ENCODE results near the gene AK4.
A peak's percentile ranks its signal among the peaks of the same experiment; 100 is the strongest.

Gene AK4

GRCh38 chr1:65238010-65238409, 90.0 kb downstream of the AK4 start:
- TF ChIP-seq CTCF (IDR thresholded peaks at IDR 0.05): no peak
- H3K4me3 ChIP-seq: no peak overlapping the region
- no peak overlapping the region for H3K27ac ChIP-seq
- no peak for DNase-seq (ENCODE audit: low spot score)

- Histone ChIP-seq H3K4me3 (no peak overlapping the region), H3K27ac (no peak overlapping the region)
- no peak for TF ChIP-seq CTCF (IDR thresholded peaks at IDR 0.05)
- DNase-seq (ENCODE audit: low spot score): no peak
Observed at GRCh38 chr1:65243491-65243890, 95.5 kb downstream of the AK4 start.

GRCh38 chr1:65245295-65245694, 97.3 kb downstream of the AK4 start:
- no peak overlapping the region for H3K4me3 ChIP-seq
- DNase-seq (ENCODE audit: low spot score): no peak
- TF ChIP-seq CTCF (IDR thresholded peaks at IDR 0.05): no peak
- no peak overlapping the region for H3K27ac ChIP-seq

GRCh38 chr1:65247419-65248359, 99.7 kb downstream of the AK4 start:
- no peak for DNase-seq (ENCODE audit: low spot score)
- H3K4me3 ChIP-seq: no peak overlapping the region
- H3K27ac ChIP-seq: peak overlapping the region; percentile 60 to 85
- TF ChIP-seq CTCF (IDR thresholded peaks at IDR 0.05): no peak

GRCh38 chr1:65250826-65251225, 102.8 kb downstream of the AK4 start:
- H3K27ac ChIP-seq: no peak overlapping the region
- TF ChIP-seq CTCF (IDR thresholded peaks at IDR 0.05): no peak
- no peak for DNase-seq (ENCODE audit: low spot score)
- H3K4me3 ChIP-seq: no peak overlapping the region

GRCh38 chr1:65253800-65254319, 105.9 kb downstream of the AK4 start:
- H3K4me3 ChIP-seq: peak overlapping the region; percentile 78
- DNase-seq (ENCODE audit: low spot score): no peak
- no peak for TF ChIP-seq CTCF (IDR thresholded peaks at IDR 0.05)
- H3K27ac ChIP-seq: peak overlapping the region; percentile 49 to 80

Measured in coronary artery (tissue), 2 donors.